DOHH2 (cell line): ENCODE results near the gene NUP93.

ENCODE experiments used
- EZH2phosphoT487 ChIP-seq: fragments of 200-600 bp; sonication (generic); IDR thresholded peaks from 2 replicates; pipeline ENCODE4 v1.6.1; 2017; ENCODE audit warnings: borderline replicate concordance, mild to moderate bottlenecking, antibody characterized with exemption, low read length, moderate library complexity, mixed read lengths
- TF ChIP-seq, protein P1 (sequence below): fragments of 200-600 bp; sonication (generic); IDR thresholded peaks from one replicate; pipeline ENCODE4 v1.5.1; 2014; ENCODE audit warnings: antibody characterized with exemption, mild to moderate bottlenecking, low read depth, low read length; ENCODE audit not compliant: poor library complexity, severe bottlenecking

DNA sequence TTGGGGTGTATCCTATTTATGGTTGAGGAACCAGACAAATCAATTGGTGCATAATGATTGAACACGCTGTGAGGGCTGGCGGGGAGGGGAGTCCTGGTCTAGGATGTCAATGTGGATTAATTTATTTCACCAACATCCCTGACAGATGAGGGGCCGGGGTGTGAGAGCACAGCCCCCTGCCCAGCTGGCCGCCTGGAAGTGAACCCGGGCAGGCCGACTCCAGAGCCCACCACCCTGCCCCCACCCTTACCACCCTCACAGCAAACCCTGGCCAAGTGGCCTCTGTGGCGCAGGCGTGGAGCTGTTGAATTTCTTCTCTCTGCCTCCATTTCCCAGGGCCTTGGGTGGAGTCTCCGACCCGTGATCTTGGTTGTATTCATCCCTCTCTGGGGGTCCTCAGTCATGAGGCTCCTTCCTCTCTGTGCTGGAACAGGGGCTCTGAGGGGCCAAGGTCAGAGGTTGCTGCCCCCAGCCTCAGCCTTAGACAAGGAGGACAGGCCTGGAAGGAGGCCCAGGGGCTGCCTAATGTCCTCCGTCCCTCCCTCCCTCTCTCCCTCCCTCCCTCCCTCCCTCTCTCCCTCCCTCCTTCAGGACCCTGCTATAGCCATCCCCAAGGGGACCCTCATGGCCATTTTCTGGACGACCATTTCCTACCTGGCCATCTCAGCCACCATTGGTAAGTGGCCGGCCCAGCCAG, 147.7 kb downstream of the NUP93 start:
- TF ChIP-seq, protein P1, sequence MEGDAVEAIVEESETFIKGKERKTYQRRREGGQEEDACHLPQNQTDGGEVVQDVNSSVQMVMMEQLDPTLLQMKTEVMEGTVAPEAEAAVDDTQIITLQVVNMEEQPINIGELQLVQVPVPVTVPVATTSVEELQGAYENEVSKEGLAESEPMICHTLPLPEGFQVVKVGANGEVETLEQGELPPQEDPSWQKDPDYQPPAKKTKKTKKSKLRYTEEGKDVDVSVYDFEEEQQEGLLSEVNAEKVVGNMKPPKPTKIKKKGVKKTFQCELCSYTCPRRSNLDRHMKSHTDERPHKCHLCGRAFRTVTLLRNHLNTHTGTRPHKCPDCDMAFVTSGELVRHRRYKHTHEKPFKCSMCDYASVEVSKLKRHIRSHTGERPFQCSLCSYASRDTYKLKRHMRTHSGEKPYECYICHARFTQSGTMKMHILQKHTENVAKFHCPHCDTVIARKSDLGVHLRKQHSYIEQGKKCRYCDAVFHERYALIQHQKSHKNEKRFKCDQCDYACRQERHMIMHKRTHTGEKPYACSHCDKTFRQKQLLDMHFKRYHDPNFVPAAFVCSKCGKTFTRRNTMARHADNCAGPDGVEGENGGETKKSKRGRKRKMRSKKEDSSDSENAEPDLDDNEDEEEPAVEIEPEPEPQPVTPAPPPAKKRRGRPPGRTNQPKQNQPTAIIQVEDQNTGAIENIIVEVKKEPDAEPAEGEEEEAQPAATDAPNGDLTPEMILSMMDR: no peak
- TF ChIP-seq EZH2phosphoT487: no peak
